OCI-M2 (cell line): ENCODE results near the gene SLC22A12.
"Not testable (repeated sequence)": the region's sequence is repeated elsewhere in the genome, so short reads cannot be mapped to it uniquely, and the experiment has no call there.

ENCODE experiments used
- DNase-seq: peaks from one replicate; lab custom pipeline; 2025; ENCODE audit not compliant: unreplicated experiment; lab: John Stamatoyannopoulos, UW

The SLC22A12 gene

DNA sequence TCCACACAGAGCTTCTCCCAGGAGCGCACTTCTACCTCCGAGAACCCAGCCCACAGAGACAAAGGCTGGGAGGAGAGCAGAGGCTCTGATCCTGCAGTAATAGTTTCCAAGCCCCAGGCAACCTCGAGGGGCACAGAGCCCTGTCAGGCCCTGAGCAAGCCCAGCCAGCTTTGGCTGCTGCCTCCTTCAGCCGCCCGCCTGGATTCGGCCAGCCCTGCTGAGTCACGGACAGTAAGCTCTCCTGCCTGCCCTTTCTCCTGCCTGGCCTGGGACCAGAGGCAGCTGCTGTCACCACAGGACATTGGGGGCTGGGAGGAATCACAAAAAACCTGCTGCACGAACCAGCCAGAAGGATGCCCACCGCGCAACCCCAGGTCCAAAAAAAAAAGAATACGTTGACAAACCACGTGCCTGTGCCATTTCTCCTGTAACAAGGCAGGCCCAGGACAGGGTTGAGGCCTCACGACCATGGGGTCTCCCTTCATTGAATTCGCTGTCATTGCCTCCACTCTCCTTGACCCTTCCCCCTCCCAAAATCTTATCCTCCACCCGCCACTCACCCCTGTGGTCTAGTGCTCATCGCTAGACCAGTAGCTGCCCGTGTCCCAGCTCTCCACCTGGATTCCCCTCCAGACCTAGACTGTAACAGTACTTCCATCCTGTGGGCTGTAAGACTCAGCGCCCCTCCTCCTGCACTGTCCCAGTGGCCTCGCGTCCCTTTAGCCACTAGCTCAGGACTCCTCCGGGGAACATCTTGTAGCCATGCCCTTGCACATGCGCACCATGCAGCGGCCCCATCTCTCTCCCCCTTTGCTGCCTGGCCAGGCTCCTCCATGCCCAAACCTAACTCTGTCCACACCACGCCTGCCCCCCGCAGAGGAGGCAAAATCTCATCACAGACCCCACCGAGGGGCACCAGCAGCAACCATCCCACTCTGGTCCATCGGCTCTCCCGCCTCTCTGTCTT is 7.4 kb upstream of the SLC22A12 start:
- DNase-seq: no peak

DNA sequence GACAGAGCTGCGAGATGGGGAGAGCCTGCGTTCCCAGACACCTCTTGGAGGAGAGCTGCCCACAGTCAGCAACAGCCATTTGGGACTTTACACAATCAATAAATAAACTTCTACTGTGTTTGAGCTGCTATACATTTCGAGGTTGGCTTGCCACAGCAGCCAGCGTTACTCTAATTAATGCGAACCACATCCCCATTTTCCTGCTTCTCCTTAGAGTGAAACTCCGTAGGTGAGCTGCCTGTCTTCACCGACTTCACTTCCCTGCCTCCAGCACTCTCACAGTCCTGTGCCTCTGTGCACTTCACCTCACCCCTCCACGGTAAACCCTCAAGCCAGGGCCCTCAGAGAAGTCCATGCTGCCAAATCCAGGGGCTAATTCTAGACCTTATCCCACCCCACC is 5.9 kb upstream of the SLC22A12 start:
- DNase-seq: no peak

DNA sequence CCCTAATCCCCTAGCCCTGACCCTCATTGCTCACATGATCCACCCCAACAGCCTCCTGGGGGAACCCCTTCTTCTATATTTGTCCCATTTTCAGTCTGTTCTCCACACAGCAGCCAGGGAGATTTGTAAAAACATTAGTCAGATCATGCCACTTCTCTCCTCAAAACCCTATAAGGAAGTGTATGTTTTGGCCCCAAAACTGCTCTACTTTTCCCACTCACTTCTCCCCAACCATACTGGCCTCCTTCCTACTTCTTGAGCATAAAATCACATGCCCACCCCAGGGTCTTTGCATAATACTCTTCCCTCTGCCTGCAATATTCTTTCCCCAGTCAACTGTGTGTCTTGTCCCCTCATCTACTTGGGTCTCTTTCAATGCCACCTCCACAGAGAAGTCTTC is 4.7 kb upstream of the SLC22A12 start:
- no peak for DNase-seq

DNA sequence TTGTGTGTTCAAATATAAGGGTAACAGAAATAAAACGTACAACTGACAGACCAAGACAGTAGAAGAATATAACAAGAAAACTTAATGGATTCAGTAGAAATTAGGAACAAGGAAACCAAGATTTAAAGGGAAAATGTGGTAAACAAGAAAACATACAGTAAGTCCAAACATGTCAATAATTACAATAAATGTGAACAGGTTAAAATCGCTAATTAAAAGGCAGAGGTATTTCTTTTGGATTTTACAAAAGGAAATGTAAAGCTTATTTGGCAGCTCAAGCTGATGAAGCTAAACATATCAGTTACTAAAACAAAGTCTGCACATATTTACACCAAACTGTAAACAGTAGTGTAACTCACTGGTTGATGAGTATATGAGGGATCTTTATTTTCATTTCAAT is 2.3 kb upstream of the SLC22A12 start:
- no peak for DNase-seq

DNA sequence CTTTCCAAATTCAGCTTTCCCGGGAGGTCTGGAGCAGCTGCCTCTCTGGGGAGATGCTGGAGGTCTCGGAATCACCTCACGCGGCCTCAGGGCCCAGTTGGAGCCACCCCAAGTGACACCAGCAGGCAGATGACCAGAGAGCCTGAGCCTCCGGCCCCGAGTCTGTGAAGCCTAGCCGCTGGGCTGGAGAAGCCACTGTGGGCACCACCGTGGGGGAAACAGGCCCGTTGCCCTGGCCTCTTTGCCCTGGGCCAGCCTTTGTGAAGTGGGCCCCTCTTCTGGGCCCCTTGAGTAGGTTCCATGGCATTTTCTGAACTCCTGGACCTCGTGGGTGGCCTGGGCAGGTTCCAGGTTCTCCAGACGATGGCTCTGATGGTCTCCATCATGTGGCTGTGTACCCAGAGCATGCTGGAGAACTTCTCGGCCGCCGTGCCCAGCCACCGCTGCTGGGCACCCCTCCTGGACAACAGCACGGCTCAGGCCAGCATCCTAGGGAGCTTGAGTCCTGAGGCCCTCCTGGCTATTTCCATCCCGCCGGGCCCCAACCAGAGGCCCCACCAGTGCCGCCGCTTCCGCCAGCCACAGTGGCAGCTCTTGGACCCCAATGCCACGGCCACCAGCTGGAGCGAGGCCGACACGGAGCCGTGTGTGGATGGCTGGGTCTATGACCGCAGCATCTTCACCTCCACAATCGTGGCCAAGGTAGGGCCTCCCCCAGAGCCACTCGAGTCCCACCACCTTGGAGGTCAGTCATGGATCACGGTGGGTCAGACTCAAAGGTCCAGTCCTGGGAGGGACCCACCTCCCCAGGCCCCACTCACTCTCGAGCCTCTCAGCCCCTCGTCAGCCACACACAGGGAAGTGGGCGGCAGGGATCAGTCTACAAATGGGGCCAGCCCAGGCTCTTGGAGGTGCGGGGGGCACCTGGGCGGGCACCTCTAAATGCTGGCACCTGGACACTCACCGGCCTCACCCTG is 525 bp downstream of the SLC22A12 start:
- no peak for DNase-seq

DNA sequence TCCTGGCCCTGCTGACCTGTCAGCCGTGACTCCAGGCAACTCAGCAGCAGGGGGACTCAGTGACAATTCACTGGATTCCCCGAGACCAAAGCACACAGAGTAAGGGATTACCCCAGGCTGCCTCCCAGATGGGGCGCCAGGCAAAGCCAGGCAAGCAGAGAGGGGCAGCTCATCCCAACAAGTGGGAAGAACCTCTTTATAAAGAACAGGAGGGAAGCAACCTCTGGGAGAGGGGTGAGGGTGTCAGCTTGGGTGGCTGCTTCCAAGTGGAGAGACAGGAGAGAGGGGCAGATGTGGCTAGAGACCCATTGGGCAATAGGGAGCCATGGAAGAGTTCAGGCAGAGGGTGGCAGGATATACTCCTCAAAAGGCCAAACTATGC is 1.2 kb downstream of the SLC22A12 start:
- no peak for DNase-seq

DNA sequence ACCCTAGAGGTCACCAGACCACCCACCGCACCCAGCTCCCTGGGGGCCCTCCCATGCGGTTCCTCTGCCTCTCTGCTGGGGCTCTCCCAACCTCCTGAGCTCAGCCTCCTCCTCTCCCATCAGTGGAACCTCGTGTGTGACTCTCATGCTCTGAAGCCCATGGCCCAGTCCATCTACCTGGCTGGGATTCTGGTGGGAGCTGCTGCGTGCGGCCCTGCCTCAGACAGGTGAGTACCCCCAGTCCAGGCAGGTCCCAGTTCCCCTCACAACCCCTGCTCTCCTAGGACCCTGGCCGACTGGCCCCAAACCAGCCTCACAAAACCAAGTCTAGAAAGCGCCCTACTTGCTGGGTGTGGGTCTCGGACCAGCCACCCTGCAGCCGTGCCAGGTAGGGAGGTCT is 1.6 kb downstream of the SLC22A12 start:
- no peak for DNase-seq

DNA sequence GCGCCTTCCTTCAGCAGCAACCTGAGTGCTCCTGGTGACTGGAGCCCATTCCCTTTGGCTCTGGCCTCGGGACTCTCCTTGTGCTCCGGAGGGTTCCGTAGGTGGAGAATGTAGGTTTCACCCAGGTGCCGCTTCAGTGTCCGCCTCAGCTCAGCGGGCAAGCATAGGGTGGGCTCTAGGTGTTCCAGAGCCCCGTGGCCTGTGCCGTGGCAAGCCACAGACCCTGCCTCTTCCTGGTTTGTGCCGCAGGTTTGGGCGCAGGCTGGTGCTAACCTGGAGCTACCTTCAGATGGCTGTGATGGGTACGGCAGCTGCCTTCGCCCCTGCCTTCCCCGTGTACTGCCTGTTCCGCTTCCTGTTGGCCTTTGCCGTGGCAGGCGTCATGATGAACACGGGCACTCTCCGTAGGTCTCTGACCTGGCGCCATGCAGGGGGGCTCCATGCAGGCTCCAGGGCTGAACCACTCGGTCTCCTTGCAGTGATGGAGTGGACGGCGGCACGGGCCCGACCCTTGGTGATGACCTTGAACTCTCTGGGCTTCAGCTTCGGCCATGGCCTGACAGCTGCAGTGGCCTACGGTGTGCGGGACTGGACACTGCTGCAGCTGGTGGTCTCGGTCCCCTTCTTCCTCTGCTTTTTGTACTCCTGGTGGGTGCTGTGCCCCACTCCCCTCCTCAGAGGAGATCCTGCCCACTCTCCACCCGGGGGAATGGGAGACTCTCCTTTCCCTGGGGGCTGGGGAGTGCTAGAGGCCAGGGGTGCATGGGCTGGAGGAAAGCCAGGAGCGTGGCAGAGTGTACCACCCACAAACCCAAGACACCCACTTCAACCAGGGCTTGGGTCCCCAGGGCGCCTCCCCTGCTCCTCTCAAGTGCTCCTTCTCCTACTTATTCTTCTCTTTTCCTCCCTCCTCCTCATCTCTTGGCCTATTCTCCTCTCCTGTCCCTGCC is 2.4 kb downstream of the SLC22A12 start:
- DNase-seq: no peak

DNA sequence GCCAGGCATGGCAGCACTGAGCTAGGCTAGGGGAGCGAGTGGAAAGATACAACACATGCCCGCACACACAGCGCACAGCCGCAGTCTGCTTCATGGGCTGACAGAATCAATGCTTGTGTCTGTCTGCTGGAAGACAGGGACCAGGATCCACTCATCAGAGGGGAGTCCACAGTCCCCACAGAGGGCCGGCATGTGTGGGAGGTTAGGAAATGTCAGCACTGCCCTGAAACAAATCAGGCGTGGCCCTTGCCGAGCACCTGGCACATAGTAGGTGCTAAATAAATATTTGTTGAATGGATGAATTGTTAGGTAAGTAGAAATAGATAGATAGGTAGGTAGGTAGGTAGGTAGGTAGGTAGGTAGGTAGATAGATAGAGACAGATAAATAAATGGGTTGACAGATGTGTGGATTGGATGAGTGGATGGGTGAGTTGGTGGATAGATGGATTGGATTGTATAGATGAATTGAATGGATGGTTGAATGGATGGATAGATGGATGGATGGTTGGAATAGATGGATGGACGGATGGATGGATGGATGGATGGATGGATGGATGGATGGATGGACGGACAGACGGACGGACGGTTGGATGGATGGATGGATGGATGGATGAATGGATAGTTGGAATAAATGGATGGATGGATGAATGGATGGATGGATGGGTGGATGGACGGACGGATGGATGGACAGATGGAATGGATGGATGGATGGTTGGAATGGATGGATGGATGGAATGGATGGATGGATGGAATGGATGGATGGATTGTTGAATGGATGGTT is 3.3 kb downstream of the SLC22A12 start:
- no peak for DNase-seq

DNA sequence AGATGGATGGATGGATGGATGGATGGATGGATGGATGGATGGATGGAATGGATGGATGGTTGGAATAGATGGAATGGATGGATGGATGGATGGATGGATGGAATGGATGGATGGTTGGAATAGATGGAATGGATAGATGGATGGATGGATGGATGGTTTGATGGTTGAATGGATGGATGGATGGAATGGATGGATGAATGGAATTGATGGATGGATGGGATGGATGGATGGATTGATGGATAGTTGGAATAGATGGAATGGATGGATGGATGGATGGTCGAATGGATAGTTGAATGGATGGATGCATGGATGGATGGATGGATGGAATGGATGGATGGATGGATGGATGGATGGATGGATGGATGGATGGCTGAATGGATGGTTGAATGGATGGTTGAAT is 4.9 kb downstream of the SLC22A12 start:
- DNase-seq: not testable (repeated sequence)

DNA sequence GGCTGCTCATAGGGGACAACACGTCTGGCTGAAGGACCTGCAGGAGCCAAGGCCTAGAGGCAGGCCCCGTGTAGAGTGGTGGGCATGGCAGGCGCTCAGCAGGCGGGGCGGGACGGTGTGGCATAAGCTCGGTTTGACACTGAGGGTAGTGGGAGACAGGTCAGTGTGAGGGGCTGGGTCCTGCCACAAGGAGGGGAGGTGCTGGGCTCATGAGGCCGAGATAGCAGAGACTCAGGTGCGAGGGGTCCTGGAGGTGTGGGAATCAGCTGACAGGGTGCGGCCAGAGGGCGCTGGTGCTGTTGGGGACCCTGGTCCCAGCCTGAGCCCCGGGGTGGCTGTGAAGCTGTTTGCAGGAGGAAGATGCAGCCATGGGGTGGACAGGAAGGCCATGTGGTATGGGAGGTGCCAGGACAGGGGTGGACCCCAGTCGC is 6.7 kb downstream of the SLC22A12 start:
- DNase-seq: no peak

DNA sequence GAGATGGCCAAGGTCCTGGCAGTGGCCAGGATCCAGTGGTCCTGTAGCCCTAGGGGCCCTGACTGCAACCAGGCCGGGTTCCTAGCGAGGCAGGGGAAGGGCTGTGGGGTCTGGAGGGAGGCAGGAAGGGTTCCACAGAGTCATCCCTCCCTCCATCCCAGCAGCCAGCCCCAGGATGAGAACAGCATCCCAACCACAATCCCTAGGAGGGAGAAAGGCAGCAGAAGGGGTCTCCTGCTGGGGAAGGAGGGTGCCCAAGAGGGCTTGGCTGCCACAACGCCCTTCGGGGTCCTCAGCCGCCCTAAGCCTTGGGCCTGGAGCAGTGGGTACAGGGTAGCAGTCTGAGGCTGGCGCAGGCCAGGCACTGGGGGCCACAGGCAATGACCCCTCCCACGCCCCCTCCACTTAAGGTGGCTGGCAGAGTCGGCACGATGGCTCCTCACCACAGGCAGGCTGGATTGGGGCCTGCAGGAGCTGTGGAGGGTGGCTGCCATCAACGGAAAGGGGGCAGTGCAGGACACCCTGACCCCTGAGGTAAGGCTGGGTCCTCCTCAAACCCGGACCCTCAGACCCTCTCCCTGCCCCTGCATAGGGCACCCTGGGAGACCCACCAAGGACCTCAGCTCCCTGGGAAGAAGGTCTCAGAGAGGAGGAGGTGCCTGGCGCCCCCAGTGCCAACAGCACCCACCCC is 7.2 kb downstream of the SLC22A12 start:
- no peak for DNase-seq

DNA sequence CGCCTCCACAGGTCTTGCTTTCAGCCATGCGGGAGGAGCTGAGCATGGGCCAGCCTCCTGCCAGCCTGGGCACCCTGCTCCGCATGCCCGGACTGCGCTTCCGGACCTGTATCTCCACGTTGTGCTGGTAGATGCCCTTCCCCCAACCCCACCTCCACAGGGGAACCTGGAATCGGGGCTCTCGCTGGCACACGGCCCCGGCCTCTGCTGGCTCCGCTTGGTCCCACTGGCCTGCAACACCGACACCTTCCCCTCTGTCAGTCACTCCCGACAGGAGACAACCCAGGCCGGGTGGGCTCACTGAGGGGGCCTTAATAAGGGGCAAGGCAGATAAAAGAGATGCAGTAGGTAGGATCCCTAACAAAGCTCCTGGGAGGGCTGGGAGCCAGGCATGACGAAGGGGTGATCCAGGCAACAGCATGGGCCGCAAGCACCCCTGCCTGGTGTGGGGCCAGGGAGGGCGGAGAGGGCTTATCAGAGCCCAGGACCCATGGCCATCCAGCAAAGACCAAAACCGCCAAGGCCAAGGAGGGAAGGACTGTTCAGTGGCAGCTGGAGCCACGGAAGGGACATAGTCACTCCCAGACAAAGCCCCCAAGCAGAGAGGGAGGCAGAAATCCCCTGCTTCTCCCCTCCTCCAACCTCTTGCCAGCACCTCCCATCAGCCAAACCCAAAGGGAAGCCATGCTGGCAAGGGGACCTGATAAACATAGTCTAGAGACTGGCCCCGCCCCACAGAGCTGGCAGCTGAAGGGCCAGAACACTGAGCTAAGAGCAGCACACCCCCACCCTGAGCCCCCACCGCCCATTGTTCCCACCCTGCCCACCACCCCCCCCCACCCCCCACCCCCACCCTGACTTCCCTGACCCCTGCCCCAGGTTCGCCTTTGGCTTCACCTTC is 8.0 kb downstream of the SLC22A12 start:
- no peak for DNase-seq

DNA sequence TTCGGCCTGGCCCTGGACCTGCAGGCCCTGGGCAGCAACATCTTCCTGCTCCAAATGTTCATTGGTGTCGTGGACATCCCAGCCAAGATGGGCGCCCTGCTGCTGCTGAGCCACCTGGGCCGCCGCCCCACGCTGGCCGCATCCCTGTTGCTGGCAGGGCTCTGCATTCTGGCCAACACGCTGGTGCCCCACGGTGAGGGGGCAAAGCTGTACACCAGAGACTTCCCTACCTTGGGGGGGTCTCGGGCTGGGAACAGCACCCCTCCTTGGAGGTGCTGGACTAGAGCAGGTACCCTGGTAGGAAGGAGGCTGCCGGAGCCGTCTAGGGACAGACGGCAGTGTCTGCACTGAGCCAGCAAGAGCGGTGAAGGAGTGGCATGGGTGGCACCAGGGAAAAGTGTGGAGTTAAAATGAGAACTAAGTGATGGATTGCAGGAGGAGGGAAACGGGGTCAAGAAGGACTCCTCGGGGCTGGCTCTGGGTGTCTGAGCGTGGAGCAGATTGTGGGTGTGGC is 8.7 kb downstream of the SLC22A12 start:
- no peak for DNase-seq

DNA sequence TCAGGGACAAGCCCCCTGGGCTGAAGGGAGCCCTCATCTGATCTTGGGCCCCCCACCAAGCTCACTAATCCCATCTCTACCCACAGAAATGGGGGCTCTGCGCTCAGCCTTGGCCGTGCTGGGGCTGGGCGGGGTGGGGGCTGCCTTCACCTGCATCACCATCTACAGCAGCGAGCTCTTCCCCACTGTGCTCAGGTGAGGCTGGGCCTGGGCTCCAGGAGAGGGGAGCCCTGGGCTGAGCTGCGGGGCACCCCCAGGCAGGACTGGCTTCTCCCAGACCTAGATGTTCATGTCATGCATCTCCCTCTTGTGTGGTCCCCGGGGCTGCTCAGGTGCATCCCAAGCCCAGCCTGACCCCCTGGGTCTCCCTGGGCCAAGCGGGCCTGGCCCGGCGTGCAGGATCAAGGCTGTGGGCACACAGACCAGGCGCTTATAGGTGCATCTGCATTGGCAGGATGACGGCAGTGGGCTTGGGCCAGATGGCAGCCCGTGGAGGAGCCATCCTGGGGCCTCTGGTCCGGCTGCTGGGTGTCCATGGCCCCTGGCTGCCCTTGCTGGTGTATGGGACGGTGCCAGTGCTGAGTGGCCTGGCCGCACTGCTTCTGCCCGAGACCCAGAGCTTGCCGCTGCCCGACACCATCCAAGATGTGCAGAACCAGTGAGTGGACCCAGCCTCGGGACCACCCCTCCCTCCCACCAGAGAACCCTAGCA is 9.4 kb downstream of the SLC22A12 start:
- no peak for DNase-seq

DNA sequence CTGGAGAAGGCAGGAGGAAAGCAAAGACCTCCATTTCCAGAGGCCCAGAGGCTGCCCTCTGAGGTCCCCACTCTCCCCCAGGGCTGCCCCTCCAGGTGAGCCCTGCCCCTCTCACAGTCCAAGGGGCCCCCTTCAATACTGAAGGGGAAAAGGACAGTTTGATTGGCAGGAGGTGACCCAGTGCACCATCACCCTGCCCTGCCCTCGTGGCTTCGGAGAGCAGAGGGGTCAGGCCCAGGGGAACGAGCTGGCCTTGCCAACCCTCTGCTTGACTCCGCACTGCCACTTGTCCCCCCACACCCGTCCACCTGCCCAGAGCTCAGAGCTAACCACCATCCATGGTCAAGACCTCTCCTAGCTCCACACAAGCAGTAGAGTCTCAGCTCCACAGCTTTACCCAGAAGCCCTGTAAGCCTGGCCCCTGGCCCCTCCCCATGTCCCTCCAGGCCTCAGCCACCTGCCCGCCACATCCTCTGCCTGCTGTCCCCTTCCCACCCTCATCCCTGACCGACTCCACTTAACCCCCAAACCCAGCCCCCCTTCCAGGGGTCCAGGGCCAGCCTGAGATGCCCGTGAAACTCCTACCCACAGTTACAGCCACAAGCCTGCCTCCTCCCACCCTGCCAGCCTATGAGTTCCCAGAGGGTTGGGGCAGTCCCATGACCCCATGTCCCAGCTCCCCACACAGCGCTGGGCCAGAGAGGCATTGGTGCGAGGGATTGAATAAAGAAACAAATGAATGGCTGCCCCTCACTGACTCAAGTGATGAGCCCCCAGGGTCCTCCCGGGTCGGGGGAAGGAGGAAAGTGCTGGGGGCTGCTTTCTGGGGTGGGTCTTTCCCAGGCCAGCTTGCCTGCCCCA is 10.8 kb downstream of the SLC22A12 start:
- no peak for DNase-seq
